Activated CD4-positive, alpha-beta T cell treated with anti-CD3 and anti-CD28 coated beads, Interleukin-2, Interleukin-6, amounts not matched to agents 100 ng/mL and 50 ng/mL, durations not matched to agents 16 hours and 8 hours (primary cell): ENCODE measurements around the gene PPP4C.
"Not testable (repeated sequence)": the region's sequence is repeated elsewhere in the genome, so short reads cannot be mapped to it uniquely, and the experiment has no call there.

Source experiments
- DNase-seq: peaks from one replicate; pipeline ENCODE4 v3.0.0-alpha.2; 2020

PPP4C gene

GRCh38 chr16:30104090-30104489 is 28.3 kb downstream of the PPP4C start:
- DNase-seq = no peak

DNA sequence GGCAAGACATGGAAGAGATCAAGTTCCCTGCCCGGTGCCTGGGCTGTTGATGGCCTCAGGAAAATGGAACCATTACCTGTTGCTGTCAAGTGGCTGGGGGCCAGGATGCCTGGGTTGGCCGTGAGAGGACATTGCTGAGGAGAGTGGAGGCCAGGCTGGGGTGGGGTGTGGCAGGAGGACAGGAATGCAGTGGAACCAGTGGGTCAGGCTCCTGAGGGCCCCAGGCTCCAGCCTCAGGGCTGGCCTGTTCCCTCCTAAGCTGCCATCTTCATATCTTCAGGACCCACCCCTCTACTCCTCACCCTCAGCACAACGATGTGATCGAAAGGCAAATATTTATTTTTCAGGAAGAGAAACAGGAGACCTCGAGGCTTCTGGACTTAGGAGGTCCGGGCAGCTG is 28.7 kb downstream of the PPP4C start:
- DNase-seq = no peak

DNA sequence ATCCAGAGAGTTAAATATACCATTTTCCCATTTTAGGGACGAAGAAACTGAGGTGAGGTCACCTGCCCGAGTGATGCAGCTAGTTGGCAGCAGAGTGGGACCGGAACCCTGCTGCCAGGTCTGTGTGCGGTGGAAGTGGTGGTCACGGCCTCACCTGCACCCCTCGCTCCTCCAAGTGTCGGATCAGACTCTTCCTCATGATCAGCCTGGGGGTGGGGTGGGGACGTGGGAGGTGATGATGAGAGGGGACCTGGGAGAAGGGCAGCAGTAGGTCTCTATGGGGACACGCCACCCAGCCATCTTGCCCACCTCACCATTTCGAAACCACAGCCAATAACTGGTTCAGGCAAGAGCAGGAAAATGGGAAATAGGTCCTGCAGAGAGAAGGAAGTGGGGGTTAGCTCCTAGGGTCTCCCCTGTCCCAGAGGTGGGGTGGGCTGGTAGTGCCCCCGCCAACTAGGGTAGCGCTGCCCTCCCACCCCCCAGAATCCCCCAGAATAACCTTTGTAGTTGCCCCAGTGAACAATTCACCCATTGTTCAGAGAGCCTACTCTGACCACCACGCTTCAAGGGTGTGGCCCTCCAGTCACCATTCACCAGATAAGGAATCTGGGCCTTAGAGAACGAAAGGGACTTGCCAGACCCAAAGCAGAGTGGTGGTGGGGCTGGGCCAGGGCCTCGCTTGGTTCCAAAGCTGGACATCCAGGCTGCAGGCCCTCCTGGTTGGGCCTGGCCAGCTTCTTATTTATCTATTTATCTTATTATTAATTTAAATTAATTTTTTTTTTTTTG is 32.5 kb downstream of the PPP4C start:
- no peak for DNase-seq

GRCh38 chr16:30110661-30111060 is 34.9 kb downstream of the PPP4C start:
- DNase-seq = no peak

DNA sequence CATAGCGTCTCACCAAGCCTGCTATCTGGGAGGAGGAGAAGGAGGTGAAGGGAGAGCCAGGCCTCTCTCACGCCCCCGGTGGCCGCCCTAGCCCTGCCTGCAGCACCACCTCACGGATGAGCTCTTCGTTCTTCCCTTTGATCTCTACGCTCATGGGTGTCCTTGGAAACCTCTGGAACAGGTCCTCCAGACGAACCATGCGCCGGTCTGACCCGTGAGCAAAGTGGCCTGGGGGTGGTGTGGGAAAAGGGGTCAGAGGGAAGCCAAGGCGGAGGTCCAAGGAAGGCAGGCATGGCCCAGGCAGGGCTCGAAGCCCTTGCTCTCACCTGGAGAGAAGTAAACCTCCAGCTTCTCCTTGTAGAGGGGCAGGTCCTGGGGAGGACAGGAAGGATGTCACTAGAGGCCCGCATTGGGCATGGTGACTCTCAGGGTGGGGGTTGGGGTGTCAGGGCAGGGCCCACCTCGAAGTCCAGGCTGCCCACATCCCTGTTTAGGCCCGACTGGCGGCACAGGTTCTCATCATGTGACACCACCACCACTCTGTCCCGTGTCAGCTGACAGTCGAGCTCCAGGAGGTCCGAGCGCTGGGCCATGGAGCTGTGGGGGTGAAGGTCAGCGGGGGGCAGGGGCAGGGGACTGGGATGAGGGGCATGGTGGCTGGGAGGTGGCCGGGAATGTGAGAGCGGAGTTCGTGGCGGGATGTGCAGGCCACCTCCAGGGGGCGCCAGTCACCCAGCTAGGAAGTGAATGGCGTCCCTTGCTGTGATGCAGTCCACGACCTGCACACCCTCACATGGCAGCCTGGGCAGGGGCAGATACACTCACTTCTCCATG is 36.6 kb downstream of the PPP4C start:
- peak; percentile 80 for DNase-seq

- DNase-seq = no peak
Measured at GRCh38 chr16:30113031-30113710, 37.4 kb downstream of the PPP4C start, which contains the start of gene GDPD3. GDPD3 (minus strand) TSS chr16:30113537; CDS start chr16:30113478, 59 bp downstream.

DNA sequence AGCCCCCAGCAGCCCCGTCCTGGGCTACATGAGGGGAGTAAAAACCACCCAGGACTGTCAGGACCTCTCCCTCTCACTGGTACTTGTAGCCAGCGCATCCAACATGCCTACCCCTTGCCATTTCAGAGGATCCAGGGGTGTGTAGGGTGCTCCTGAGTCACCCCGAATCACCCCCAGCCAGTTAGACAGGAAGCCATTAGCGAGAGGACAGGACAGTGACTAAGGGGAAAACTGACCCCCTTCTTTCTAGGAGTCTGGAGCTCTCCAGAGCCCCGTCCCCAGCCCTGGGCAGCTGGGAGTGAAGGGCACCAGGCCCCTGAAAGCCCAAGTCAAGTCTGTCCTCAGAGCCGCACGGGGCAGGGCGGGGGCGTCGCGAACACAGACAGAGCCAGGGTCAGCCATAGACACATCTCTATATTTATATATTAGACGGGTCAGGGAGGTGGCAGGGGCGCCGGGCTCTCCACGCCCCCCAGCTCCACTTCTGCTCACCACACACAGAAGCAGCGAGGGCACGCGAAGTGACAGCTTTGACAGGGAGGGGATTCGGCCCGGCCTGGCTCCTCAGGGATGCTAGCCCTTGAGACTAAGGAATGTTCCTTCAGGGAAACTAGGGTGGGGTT is 38.0 kb downstream of the PPP4C start:
- DNase-seq = no peak

- DNase-seq = no peak
Measured at GRCh38 chr16:30114411-30114810, 38.6 kb downstream of the PPP4C start.

DNA sequence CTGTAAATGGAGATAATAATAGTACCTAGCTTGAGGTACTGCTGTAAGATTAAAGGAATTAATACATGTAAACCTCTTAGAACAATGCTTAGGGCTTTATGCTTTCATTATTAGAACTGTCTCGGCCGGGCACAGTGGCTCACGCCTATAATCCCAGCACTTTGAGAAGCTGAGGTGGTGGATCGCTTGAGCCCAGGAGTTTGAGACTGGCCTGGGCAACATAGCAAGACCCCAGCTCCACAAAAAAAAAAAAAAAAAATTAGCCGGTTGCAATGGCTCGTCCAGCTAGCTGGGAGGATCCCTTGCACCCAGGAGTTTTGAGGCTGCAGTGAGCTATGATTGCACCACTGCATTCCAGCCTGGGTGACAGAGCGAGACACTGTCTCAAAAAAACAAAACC is 39.0 kb downstream of the PPP4C start:
- not testable (repeated sequence) for DNase-seq

DNA sequence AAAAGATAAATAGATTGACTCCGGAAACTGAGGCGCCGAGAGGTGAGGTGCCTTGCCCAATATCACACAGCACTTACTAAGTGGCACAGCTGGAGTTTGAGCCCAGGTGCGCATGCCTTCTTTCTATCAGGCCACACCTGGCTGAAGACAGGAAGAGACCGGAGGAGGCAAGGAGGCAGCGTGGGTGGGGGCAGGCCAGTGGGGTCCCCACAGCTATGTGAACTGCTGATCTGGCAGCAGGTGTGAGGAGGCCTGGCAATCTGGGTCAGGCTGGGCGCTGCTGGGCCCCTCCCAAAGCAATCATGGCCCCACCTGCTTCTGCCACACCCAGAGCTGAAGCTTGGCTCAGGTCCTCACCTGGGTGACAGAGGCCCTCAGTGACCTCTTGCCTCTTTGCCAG is 39.4 kb downstream of the PPP4C start:
- no peak for DNase-seq

DNA sequence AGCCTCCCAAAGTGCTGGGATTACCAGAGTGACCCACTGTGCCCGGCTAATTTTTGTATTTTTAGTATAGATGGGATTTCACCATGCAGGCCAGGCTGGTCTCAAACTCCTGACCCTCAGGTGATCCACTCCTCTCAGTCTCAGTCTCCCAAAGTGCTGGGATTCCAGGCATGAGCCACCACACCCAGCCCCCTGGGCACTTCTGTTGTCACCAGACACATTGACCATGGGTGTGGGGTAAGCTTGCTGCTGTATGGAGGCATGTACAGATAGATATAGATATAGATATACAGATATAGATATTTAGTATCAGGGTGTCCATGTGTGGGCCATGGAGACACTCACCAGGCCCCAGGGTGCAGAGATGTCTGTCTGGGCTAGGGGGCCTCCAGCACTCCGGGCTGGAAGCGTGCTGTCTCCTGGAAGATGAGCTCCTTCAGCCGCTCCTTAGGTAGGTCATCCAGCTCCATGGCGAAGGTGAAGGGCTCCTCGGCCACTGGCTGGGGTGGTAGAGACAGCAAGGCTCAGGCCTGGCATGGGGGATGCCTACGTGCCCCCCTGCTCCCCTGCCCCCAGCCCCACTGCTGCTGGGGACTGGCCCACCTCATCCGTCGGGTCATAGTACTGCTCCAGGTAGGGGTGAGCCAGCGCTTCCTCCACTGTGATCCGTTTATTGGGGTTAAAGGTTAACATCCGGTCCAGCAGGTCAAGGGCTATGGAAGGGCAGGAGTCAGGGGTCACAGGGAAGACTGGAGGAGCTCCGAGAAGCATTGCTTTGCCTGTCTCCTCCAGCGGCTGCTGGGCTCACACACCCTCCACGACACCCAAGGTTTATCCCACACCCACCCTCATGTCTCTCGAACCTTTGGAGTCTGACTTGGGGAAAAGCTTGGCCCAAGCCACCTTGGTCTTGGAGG is 40.8 kb downstream of the PPP4C start:
- no peak for DNase-seq

DNA sequence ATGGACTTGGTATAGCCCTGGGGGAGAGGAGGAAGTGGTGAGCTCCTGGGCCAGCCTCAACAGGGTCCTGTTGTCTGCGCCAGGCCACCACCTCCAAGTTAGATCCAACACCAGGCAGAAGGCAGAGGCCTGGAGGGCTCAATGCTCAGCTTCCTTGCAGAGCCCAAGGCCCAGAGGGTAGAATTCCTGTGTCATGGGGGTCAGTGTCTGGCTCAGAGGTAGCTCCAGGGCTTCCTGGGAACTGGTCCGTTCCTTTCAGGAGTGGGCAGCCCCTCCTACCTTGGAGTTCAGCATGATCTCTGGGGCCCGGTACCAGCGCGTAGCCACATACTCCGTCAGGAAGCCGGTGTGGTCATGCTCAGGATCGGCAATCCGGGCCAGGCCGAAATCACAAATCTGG is 42.0 kb downstream of the PPP4C start:
- no peak for DNase-seq

- DNase-seq = no peak
Measured at GRCh38 chr16:30119428-30119827, 43.6 kb downstream of the PPP4C start.

- DNase-seq = no peak
Measured at GRCh38 chr16:30120340-30121105, 44.7 kb downstream of the PPP4C start.

DNA sequence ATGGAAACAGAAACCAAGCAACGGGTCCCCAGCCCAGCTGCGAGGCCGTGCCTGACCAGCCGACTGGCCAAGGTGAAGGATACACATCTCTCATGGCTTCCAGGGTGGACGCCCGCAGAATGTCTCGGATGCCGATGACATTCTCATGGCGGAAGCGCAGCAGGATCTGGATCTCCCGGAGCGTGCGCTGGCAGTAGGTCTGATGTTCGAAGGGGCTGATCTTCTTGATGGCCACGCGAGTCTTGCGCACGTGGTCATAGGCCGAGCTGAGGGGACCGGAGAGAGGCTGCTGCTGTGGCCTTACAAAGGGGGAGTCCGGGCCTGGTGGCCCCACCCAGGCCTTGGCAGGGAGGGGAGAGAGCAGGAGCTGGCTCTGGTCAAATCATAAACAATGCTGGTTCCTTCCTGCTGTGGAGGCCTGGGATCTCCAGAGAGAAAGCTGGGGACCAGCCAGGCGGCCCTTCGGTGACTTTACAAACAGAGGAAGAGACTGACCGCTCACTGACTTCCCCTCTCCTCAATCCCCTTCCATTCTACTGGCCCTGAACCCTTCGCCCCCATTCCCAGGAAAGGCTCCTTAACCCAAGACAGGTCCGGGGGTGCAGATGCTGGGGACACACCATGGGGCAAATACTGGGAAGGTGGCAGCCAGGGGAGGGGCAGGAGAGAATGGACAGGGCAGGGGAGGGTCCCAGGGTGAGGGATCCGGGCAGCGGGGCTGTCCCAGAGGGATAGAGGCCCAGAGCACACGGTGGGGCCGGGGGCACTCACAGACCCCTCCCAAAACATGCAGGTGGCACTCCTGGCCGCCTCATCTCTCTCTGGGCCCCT is 46.2 kb downstream of the PPP4C start:
- no peak for DNase-seq

GRCh38 chr16:30122604-30123160 is 46.9 kb downstream of the PPP4C start:
- peak; percentile 12 for DNase-seq

GRCh38 chr16:30124985-30125379 is 49.2 kb downstream of the PPP4C start:
- no peak for DNase-seq

DNA sequence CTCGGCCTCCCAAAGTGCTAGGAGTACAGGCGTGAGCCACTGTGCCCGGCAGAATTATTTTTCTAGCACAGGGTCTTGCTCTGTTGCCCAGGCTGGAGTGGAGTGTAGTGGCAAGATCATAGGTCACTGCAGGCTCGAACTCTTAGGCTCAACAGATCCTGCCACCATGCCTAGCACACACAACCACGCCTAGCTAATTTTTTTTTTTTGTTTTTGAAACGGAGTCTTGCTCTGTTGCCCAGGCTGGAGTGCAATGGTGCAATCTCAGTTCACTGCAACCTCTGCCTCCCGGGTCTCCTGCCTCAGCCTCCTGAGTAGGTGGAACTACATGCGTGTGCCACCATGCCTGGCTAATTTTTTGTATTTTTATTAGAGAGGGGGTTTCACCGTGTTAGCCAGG is 49.9 kb downstream of the PPP4C start:
- not testable (repeated sequence) for DNase-seq

DNA sequence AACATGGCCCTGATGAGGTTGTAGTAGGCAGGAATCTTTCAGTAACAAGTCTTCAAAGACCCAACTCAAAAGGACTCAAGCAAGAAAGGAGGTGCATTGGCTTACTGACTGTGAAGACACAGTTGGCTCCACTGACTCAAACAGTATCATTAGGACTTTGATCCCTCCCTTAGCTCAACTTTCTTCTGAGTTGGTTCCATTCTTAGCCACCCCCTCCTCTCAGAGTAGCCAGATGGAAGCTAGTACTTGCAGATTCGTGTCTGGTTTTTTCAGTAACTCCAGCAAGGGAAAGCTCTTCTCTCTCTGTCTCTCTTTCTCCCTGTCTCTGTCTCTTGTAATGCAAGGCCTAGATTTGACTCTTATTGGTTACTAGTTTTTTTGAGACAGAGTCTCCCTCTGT is 52.2 kb downstream of the PPP4C start:
- DNase-seq = no peak
